ENCODE data around the gene ACOT8.
"Not testable (repeated sequence)": the region's sequence is repeated elsewhere in the genome, so short reads cannot be mapped to it uniquely, and the experiment has no call there.

The ACOT8 gene

GRCh38 chr20:45887346-45887715 is 30.1 kb upstream of the ACOT8 start, which contains the start of gene SPATA25:
Gene SPATA25 (minus strand): TSS chr20:45887622. CDS start chr20:45887590, 32 bp downstream.
- no peaks in the 10 kb centered on the region for H3K9me3 ChIP-seq (ENCODE audit: control insufficient read depth in 1 of 2, low read length in 2 of 2)
- H3K27me3 ChIP-seq (ENCODE audit: control insufficient read depth in 1 of 2, insufficient read depth in 2 of 2, low read length in 2 of 2), result no peaks in the 10 kb centered on the region
- H3K27ac ChIP-seq (ENCODE audit: low read depth, low read length), result no peak within 1 kb of the TSS
- peaks cover 20 to 30% of the 10 kb centered on the region in 2 donors for H3K4me1 ChIP-seq (ENCODE audit: control insufficient read depth in 1 of 2, insufficient read depth in 2 of 2, low read length in 2 of 2)
- H3K9ac ChIP-seq (ENCODE audit: low read depth in 1 of 2, low read length in 2 of 2), result no peak within 1 kb of the TSS
- peaks cover 14 to 45% of the 10 kb centered on the region in 2 donors for H3K36me3 ChIP-seq (ENCODE audit: control insufficient read depth in 1 of 2, insufficient read depth in 2 of 2, low read length in 2 of 2)
- H3K4me3 ChIP-seq (ENCODE audit: low read depth in 1 of 2, low read length in 2 of 2), result peak within 1 kb of the TSS in 1 of 2 donors; percentile 22

GRCh38 chr20:45886590-45887345 is 29.6 kb upstream of the ACOT8 start:
- Histone ChIP-seq H3K9ac (ENCODE audit: low read depth in 1 of 2, low read length in 2 of 2) (no peak overlapping the region), H3K27me3 (ENCODE audit: control insufficient read depth in 1 of 2, insufficient read depth in 2 of 2, low read length in 2 of 2) (no peaks in the 10 kb centered on the region), H3K36me3 (ENCODE audit: control insufficient read depth in 1 of 2, insufficient read depth in 2 of 2, low read length in 2 of 2) (peaks cover 14 to 45% of the 10 kb centered on the region in 2 donors), H3K4me3 (ENCODE audit: low read depth in 1 of 2, low read length in 2 of 2) (no peak overlapping the region), H3K4me1 (ENCODE audit: control insufficient read depth in 1 of 2, insufficient read depth in 2 of 2, low read length in 2 of 2) (peaks cover 14 to 29% of the 10 kb centered on the region in 2 donors), H3K27ac (ENCODE audit: low read depth, low read length) (no peak overlapping the region), H3K9me3 (ENCODE audit: control insufficient read depth in 1 of 2, low read length in 2 of 2) (no peaks in the 10 kb centered on the region)

- Histone ChIP-seq H3K27ac (ENCODE audit: low read depth, low read length) (no peak overlapping the region), H3K27me3 (ENCODE audit: control insufficient read depth in 1 of 2, insufficient read depth in 2 of 2, low read length in 2 of 2) (no peaks in the 10 kb centered on the region), H3K9me3 (ENCODE audit: control insufficient read depth in 1 of 2, low read length in 2 of 2) (no peaks in the 10 kb centered on the region), H3K9ac (ENCODE audit: low read depth in 1 of 2, low read length in 2 of 2) (no peak overlapping the region), H3K4me3 (ENCODE audit: low read depth in 1 of 2, low read length in 2 of 2) (no peak overlapping the region), H3K4me1 (ENCODE audit: control insufficient read depth in 1 of 2, insufficient read depth in 2 of 2, low read length in 2 of 2) (peaks cover 6 to 14% of the 10 kb centered on the region in 2 donors), H3K36me3 (ENCODE audit: control insufficient read depth in 1 of 2, insufficient read depth in 2 of 2, low read length in 2 of 2) (peaks cover 18 to 44% of the 10 kb centered on the region in 2 donors)
Measured at GRCh38 chr20:45883100-45883469, 25.9 kb upstream of the ACOT8 start.

- no peaks in the 10 kb centered on the region for H3K9me3 ChIP-seq (ENCODE audit: control insufficient read depth in 1 of 2, low read length in 2 of 2)
- no peak overlapping the region for H3K9ac ChIP-seq (ENCODE audit: low read depth in 1 of 2, low read length in 2 of 2)
- no peaks in the 10 kb centered on the region for H3K27me3 ChIP-seq (ENCODE audit: control insufficient read depth in 1 of 2, insufficient read depth in 2 of 2, low read length in 2 of 2)
- H3K36me3 ChIP-seq (ENCODE audit: control insufficient read depth in 1 of 2, insufficient read depth in 2 of 2, low read length in 2 of 2), result peaks cover 22 to 47% of the 10 kb centered on the region in 2 donors
- peaks cover 6 to 14% of the 10 kb centered on the region in 2 donors for H3K4me1 ChIP-seq (ENCODE audit: control insufficient read depth in 1 of 2, insufficient read depth in 2 of 2, low read length in 2 of 2)
- H3K4me3 ChIP-seq (ENCODE audit: low read depth in 1 of 2, low read length in 2 of 2), result no peak overlapping the region
- H3K27ac ChIP-seq (ENCODE audit: low read depth, low read length), result no peak overlapping the region
Measured at GRCh38 chr20:45882469-45883099, 25.4 kb upstream of the ACOT8 start.

- peaks cover 6 to 14% of the 10 kb centered on the region in 2 donors for H3K4me1 ChIP-seq (ENCODE audit: control insufficient read depth in 1 of 2, insufficient read depth in 2 of 2, low read length in 2 of 2)
- peak within 1 kb of the TSS; percentile 90 to 96 for H3K9ac ChIP-seq (ENCODE audit: low read depth in 1 of 2, low read length in 2 of 2)
- H3K9me3 ChIP-seq (ENCODE audit: control insufficient read depth in 1 of 2, low read length in 2 of 2), result no peaks in the 10 kb centered on the region
- H3K36me3 ChIP-seq (ENCODE audit: control insufficient read depth in 1 of 2, insufficient read depth in 2 of 2, low read length in 2 of 2), result peaks cover 19 to 46% of the 10 kb centered on the region in 2 donors
- peak within 1 kb of the TSS; percentile 67 for H3K27ac ChIP-seq (ENCODE audit: low read depth, low read length)
- peak within 1 kb of the TSS; percentile 93 to 99 for H3K4me3 ChIP-seq (ENCODE audit: low read depth in 1 of 2, low read length in 2 of 2)
- H3K27me3 ChIP-seq (ENCODE audit: control insufficient read depth in 1 of 2, insufficient read depth in 2 of 2, low read length in 2 of 2), result no peaks in the 10 kb centered on the region
Measured at GRCh38 chr20:45880988-45881788, 24.0 kb upstream of the ACOT8 start, which contains the start of gene ZSWIM1. Gene ZSWIM1 (plus strand): TSS chr20:45881227. CDS start chr20:45882593, 1,366 bp downstream.

- Histone ChIP-seq H3K4me3 (ENCODE audit: low read depth in 1 of 2, low read length in 2 of 2) (no peak overlapping the region), H3K9me3 (ENCODE audit: control insufficient read depth in 1 of 2, low read length in 2 of 2) (no peaks in the 10 kb centered on the region), H3K27ac (ENCODE audit: low read depth, low read length) (no peak overlapping the region), H3K9ac (ENCODE audit: low read depth in 1 of 2, low read length in 2 of 2) (no peak overlapping the region), H3K27me3 (ENCODE audit: control insufficient read depth in 1 of 2, insufficient read depth in 2 of 2, low read length in 2 of 2) (no peaks in the 10 kb centered on the region), H3K36me3 (ENCODE audit: control insufficient read depth in 1 of 2, insufficient read depth in 2 of 2, low read length in 2 of 2) (peaks cover 13 to 33% of the 10 kb centered on the region in 2 donors), H3K4me1 (ENCODE audit: control insufficient read depth in 1 of 2, insufficient read depth in 2 of 2, low read length in 2 of 2) (peaks cover 0 to 10% of the 10 kb centered on the region in 2 donors)
Measured at GRCh38 chr20:45878076-45878761, 21.0 kb upstream of the ACOT8 start.

GRCh38 chr20:45874576-45874975 is 17.4 kb upstream of the ACOT8 start:
- Histone ChIP-seq H3K27ac (ENCODE audit: low read depth, low read length) (no peak overlapping the region), H3K4me1 (ENCODE audit: control insufficient read depth in 1 of 2, insufficient read depth in 2 of 2, low read length in 2 of 2) (no peaks in the 10 kb centered on the region), H3K36me3 (ENCODE audit: control insufficient read depth in 1 of 2, insufficient read depth in 2 of 2, low read length in 2 of 2) (peaks cover 11 to 24% of the 10 kb centered on the region in 2 donors), H3K9ac (ENCODE audit: low read depth in 1 of 2, low read length in 2 of 2) (no peak overlapping the region), H3K4me3 (ENCODE audit: low read depth in 1 of 2, low read length in 2 of 2) (no peak overlapping the region), H3K9me3 (ENCODE audit: control insufficient read depth in 1 of 2, low read length in 2 of 2) (no peaks in the 10 kb centered on the region), H3K27me3 (ENCODE audit: control insufficient read depth in 1 of 2, insufficient read depth in 2 of 2, low read length in 2 of 2) (no peaks in the 10 kb centered on the region)

- H3K27me3 ChIP-seq (ENCODE audit: control insufficient read depth in 1 of 2, insufficient read depth in 2 of 2, low read length in 2 of 2); H3K4me1 ChIP-seq (ENCODE audit: control insufficient read depth in 1 of 2, insufficient read depth in 2 of 2, low read length in 2 of 2); H3K9ac ChIP-seq (ENCODE audit: low read depth in 1 of 2, low read length in 2 of 2); H3K4me3 ChIP-seq (ENCODE audit: low read depth in 1 of 2, low read length in 2 of 2); H3K9me3 ChIP-seq (ENCODE audit: control insufficient read depth in 1 of 2, low read length in 2 of 2); H3K27ac ChIP-seq (ENCODE audit: low read depth, low read length): not testable (repeated sequence)
- H3K36me3 ChIP-seq (ENCODE audit: control insufficient read depth in 1 of 2, insufficient read depth in 2 of 2, low read length in 2 of 2), result peaks cover 11 to 24% of the 10 kb centered on the region in 2 donors
Measured at GRCh38 chr20:45874104-45874481, 16.9 kb upstream of the ACOT8 start.

- H3K27me3 ChIP-seq (ENCODE audit: control insufficient read depth in 1 of 2, insufficient read depth in 2 of 2, low read length in 2 of 2), result no peaks in the 10 kb centered on the region
- H3K9ac ChIP-seq (ENCODE audit: low read depth in 1 of 2, low read length in 2 of 2), result no peak overlapping the region
- H3K27ac ChIP-seq (ENCODE audit: low read depth, low read length), result no peak overlapping the region
- no peaks in the 10 kb centered on the region for H3K9me3 ChIP-seq (ENCODE audit: control insufficient read depth in 1 of 2, low read length in 2 of 2)
- H3K4me1 ChIP-seq (ENCODE audit: control insufficient read depth in 1 of 2, insufficient read depth in 2 of 2, low read length in 2 of 2), result no peaks in the 10 kb centered on the region
- peaks cover 10 to 22% of the 10 kb centered on the region in 2 donors for H3K36me3 ChIP-seq (ENCODE audit: control insufficient read depth in 1 of 2, insufficient read depth in 2 of 2, low read length in 2 of 2)
- no peak overlapping the region for H3K4me3 ChIP-seq (ENCODE audit: low read depth in 1 of 2, low read length in 2 of 2)
Measured at GRCh38 chr20:45873409-45874103, 16.4 kb upstream of the ACOT8 start.

All from duodenal mucosa (tissue), 2 donors.